ENCODE data around the gene HARBI1. TPM values are rescaled to one million over a fixed set of nuclear protein-coding genes. Genes with fewer than 3 reads are reported as not detected.

The HARBI1 gene
- total RNA-seq, 1 donor from 2014 or later, result 4.7 TPM

DNA sequence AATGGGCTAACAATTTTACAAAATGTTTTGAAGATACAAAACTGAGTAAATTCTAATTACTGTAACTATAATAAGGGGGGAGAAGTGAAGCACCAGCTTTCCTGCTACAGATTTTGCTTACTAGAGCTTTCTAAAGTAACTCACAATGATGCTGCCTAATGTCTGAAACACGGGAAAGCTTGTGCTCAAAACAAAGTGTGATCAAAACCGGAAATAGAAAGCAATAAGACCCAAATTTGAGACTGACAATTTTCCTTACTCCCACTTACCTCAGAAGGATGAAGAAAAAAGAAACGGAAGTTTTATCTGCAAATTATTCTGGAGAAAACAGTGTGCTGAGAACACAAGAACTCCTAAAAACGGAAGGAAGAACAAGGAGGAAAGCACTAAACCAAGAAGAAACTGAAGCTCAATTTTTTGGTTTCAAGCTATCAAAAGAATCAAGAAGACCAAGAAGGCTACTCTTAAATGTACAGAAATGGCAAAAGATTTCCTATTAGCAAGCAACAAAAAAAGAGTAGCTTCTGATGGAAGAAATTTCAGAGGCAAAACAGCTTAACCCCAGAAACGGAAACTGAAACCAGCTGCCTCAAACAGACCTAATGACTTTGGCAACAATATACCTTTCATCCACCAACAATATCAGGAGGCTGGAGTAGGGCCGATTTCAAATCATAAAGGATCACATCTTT lies 56.6 kb downstream of the HARBI1 start:
- peak overlapping the region; percentile 17 to 57 (median 23) for H3K9ac ChIP-seq (ENCODE audit: low read depth in 1 of 3, low read length in 3 of 3)
- H3K27me3 ChIP-seq (ENCODE audit: control insufficient read depth in 3 of 3, insufficient read depth in 3 of 3, low read length in 3 of 3), result no peaks in the 10 kb centered on the region
- no peaks in the 10 kb centered on the region for H3K9me3 ChIP-seq (ENCODE audit: control insufficient read depth in 3 of 3, low read length in 3 of 3)
- H3K4me3 ChIP-seq (ENCODE audit: low read length in 3 of 3), result peak overlapping the region; percentile 13 to 55 (median 44)
- peaks cover 0 to 7% (median 6%) of the 10 kb centered on the region in 3 donors for H3K4me1 ChIP-seq (ENCODE audit: control insufficient read depth in 3 of 3, insufficient read depth in 3 of 3, low read length in 3 of 3)
- H3K36me3 ChIP-seq (ENCODE audit: control insufficient read depth in 3 of 3, insufficient read depth in 3 of 3, low read length in 3 of 3), result no peaks in the 10 kb centered on the region
- H3K27ac ChIP-seq (ENCODE audit: low read depth, low read length), result peak overlapping the region; percentile 60

DNA sequence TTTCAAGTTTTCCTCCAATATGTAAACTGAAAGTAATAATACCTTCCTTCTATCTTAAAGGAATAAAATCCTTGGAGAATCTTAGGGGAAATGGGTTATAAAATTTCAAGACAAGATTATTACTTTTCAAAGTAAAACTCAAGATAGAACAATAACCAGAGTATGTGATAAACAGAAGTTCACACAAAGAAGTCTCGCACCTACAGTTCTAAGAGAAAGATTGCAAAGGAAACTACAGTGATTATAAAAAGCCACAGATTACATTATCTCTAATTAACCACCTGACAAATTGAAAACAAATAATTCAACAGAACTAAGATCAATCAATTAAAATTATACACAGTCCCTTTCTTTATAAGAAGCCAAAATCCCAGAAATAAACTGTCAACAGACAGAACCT lies 57.2 kb downstream of the HARBI1 start:
- Histone ChIP-seq H3K27ac (ENCODE audit: low read depth, low read length) (peak overlapping the region; percentile 60), H3K9me3 (ENCODE audit: control insufficient read depth in 3 of 3, low read length in 3 of 3) (no peaks in the 10 kb centered on the region), H3K36me3 (ENCODE audit: control insufficient read depth in 3 of 3, insufficient read depth in 3 of 3, low read length in 3 of 3) (no peaks in the 10 kb centered on the region), H3K4me1 (ENCODE audit: control insufficient read depth in 3 of 3, insufficient read depth in 3 of 3, low read length in 3 of 3) (peaks cover 4 to 14% (median 10%) of the 10 kb centered on the region in 3 donors), H3K9ac (ENCODE audit: low read depth in 1 of 3, low read length in 3 of 3) (peak overlapping the region in 2 of 3 donors; percentile 57 to 61), H3K27me3 (ENCODE audit: control insufficient read depth in 3 of 3, insufficient read depth in 3 of 3, low read length in 3 of 3) (no peaks in the 10 kb centered on the region), H3K4me3 (ENCODE audit: low read length in 3 of 3) (peak overlapping the region in 1 of 3 donors; percentile 55)

DNA sequence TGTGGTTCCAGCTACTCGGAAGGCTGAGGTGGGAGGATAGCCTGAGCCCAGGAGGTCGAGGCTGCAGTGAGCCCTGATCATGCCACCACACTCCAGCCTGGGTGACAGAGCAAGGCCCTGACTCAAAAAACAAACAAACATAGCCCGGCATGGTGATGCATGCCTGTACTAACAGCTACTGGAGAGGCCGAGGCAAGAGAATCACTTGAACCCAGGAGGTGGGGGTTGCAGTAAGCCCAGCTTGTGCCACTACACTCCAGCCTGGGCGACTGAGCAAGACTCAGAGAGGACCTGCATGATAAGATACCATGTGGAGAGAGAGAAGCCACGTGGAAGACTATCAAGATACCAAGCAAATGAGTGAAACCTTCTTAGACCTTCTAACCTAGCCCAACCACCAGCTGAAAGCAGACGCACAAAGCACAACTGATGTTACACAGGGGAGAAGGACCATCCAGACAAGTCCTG lies 59.3 kb downstream of the HARBI1 start:
- Histone ChIP-seq H3K27me3 (ENCODE audit: control insufficient read depth in 3 of 3, insufficient read depth in 3 of 3, low read length in 3 of 3) (no peaks in the 10 kb centered on the region), H3K4me1 (ENCODE audit: control insufficient read depth in 3 of 3, insufficient read depth in 3 of 3, low read length in 3 of 3) (peaks cover 20 to 28% (median 21%) of the 10 kb centered on the region in 3 donors), H3K9ac (ENCODE audit: low read depth in 1 of 3, low read length in 3 of 3) (no peak overlapping the region), H3K36me3 (ENCODE audit: control insufficient read depth in 3 of 3, insufficient read depth in 3 of 3, low read length in 3 of 3) (no peaks in the 10 kb centered on the region), H3K4me3 (ENCODE audit: low read length in 3 of 3) (no peak overlapping the region), H3K9me3 (ENCODE audit: control insufficient read depth in 3 of 3, low read length in 3 of 3) (no peaks in the 10 kb centered on the region), H3K27ac (ENCODE audit: low read depth, low read length) (no peak overlapping the region)

DNA sequence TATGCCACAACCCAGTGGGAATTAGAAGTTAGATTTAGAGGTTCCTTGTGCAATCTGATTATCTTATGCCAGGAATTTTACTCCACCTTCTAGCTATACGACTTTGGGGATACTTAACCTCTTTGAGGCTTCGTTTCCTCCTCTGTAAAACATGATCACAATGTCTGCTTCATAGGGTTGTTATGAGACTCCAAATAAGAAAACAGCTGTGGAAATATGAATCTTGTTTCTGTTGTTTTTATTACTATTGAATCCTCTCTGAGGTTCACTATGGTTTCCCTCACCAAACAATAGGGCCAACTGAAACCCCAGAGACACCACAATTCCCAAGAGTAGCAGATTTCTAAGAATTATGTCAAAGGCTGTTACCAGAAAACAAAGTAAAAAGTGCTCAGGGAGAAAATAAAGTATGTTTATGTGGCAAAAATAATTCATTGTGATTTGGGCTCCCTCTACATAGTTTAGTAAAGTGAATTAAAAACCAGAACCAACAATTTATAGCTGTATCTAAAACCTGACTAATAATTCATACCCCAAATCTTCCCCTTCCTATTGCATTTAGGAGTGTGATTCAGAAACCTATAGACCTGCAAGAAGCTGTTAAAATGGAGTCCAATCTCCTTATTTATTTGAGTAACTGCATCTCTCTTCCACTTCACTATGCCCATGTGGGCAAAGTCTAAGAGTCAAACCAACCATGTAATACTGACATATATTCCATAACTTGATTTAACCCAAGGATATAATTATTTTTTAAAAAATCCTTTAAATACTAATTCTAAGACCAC lies 61.6 kb downstream of the HARBI1 start:
- peak overlapping the region; percentile 78 for H3K27ac ChIP-seq (ENCODE audit: low read depth, low read length)
- H3K36me3 ChIP-seq (ENCODE audit: control insufficient read depth in 3 of 3, insufficient read depth in 3 of 3, low read length in 3 of 3), result no peaks in the 10 kb centered on the region
- H3K4me1 ChIP-seq (ENCODE audit: control insufficient read depth in 3 of 3, insufficient read depth in 3 of 3, low read length in 3 of 3), result peaks cover 14 to 22% (median 21%) of the 10 kb centered on the region in 3 donors

DNA sequence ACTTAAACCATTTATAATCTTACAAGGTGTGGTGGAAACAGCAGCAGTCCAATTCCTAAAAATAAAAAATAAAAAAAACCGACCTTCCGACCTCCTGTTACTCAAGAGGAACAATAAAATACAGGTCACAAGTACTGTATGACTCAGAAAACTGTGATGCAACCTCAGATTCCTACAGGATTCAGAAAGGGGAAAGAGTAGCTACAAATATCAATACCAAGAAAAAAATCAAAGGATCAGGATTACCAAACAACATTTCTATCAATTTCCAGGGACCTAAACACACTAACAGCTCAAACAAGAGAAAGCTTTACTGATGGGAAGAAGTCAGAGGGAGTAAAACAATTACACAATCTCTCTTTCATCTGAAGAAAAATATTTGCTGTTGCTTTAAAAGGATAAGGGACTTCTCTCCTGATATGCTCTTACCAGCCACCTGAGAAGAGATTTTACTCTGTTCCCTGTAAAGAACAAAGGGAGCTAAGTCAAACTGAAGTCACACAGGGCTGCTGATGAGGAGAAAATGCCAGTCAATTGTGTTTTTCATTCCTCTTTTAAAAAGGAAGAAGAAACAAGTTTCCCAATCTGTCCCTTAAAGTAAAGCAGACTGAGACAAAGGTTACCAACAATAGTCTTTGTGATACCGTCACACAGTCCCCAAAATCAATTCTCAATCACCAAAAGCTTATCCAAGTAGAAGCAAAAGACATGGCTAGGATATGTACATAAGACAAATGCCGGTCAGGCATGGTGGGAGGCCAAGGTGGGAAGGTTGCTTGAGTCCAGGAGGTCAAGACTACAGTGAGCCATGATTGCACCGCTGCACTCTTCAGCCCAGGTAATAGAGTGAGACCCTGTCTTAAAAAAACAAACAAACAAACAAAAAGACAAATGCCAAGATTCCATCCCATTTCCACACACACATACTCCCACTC lies 62.5 kb downstream of the HARBI1 start:
- Histone ChIP-seq H3K9me3 (ENCODE audit: control insufficient read depth in 3 of 3, low read length in 3 of 3) (no peaks in the 10 kb centered on the region), H3K9ac (ENCODE audit: low read depth in 1 of 3, low read length in 3 of 3) (no peak overlapping the region), H3K27me3 (ENCODE audit: control insufficient read depth in 3 of 3, insufficient read depth in 3 of 3, low read length in 3 of 3) (no peaks in the 10 kb centered on the region), H3K4me3 (ENCODE audit: low read length in 3 of 3) (peak overlapping the region in 1 of 3 donors; percentile 38), H3K4me1 (ENCODE audit: control insufficient read depth in 3 of 3, insufficient read depth in 3 of 3, low read length in 3 of 3) (peaks cover 14 to 22% (median 21%) of the 10 kb centered on the region in 3 donors), H3K27ac (ENCODE audit: low read depth, low read length) (peak overlapping the region; percentile 78), H3K36me3 (ENCODE audit: control insufficient read depth in 3 of 3, insufficient read depth in 3 of 3, low read length in 3 of 3) (no peaks in the 10 kb centered on the region)

More for the DNA sequence above, 61.6 kb downstream of the HARBI1 start:
- H3K4me3 ChIP-seq (ENCODE audit: low read length in 3 of 3), result no peak overlapping the region
- H3K9ac ChIP-seq (ENCODE audit: low read depth in 1 of 3, low read length in 3 of 3), result no peak overlapping the region
- H3K27me3 ChIP-seq (ENCODE audit: control insufficient read depth in 3 of 3, insufficient read depth in 3 of 3, low read length in 3 of 3), result no peaks in the 10 kb centered on the region
- no peaks in the 10 kb centered on the region for H3K9me3 ChIP-seq (ENCODE audit: control insufficient read depth in 3 of 3, low read length in 3 of 3)

DNA sequence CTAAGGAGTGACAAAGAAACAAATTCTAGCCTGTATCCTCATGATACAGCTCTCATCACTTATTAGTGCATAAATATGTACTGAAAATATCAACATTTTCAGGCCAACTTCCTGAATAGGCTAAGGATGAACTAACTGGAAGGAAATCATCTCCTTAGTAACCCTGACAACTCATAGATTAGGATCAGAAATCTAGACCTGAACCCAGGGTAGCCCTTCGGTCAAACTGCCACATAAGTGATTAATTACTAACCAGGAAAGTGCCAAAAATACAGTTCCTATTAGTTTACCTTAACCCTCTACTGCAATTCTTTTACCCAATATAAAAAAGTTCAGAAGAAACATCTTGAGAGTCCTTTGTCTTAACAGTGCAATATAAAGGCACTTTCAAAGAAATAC lies 63.2 kb downstream of the HARBI1 start:
- Histone ChIP-seq H3K4me3 (ENCODE audit: low read length in 3 of 3) (peak overlapping the region in 2 of 3 donors; percentile 2 to 38), H3K9me3 (ENCODE audit: control insufficient read depth in 3 of 3, low read length in 3 of 3) (no peaks in the 10 kb centered on the region), H3K36me3 (ENCODE audit: control insufficient read depth in 3 of 3, insufficient read depth in 3 of 3, low read length in 3 of 3) (no peaks in the 10 kb centered on the region), H3K27me3 (ENCODE audit: control insufficient read depth in 3 of 3, insufficient read depth in 3 of 3, low read length in 3 of 3) (no peaks in the 10 kb centered on the region), H3K9ac (ENCODE audit: low read depth in 1 of 3, low read length in 3 of 3) (peak overlapping the region in 1 of 3 donors; percentile 25), H3K4me1 (ENCODE audit: control insufficient read depth in 3 of 3, insufficient read depth in 3 of 3, low read length in 3 of 3) (peaks cover 14 to 22% (median 21%) of the 10 kb centered on the region in 3 donors), H3K27ac (ENCODE audit: low read depth, low read length) (peak overlapping the region; percentile 78)

Other genes with a start within 250 kb of the HARBI1 start
- gene MDK, start 235.6 kb downstream of the HARBI1 start, total RNA-seq, result 28.2 TPM
- not detected for gene CHRM4, start 225.5 kb downstream of the HARBI1 start, total RNA-seq
- 17.7 TPM for gene AMBRA1, start 23.2 kb downstream of the HARBI1 start, total RNA-seq
- 30.8 TPM for gene ATG13, start 326 bp upstream of the HARBI1 start, total RNA-seq
- gene ARHGAP1, start 83.4 kb upstream of the HARBI1 start, total RNA-seq, result 19.8 TPM
- 5.7 TPM for gene ZNF408, start 83.8 kb upstream of the HARBI1 start, total RNA-seq
- 0.52 TPM for gene F2, start 102.0 kb upstream of the HARBI1 start, total RNA-seq
- gene CKAP5, start 229.1 kb upstream of the HARBI1 start, total RNA-seq, result 58.5 TPM